Spinal cord (tissue), 10 donors: ENCODE measurements around the gene INSYN1. TPM values are rescaled to one million over a fixed set of nuclear protein-coding genes. Genes with fewer than 3 reads are reported as not detected.
A peak's percentile ranks its signal among the peaks of the same experiment; 100 is the strongest.
"Not testable (repeated sequence)": the region's sequence is repeated elsewhere in the genome, so short reads cannot be mapped to it uniquely, and the experiment has no call there.

Experiments used
- DNase-seq, 6 donors: peaks; one replicate each; pipeline versions ENCODE4 v3.0.0 to v3.0.0-alpha.2; 2013 to 2015; ENCODE audit warnings: low spot score in 6 of 6, low read depth in 4 of 6
- H3K27ac ChIP-seq: one replicate; pipeline ENCODE4 v1.5.1; 2013; ENCODE audit warnings: low read depth, low read length, control low read depth
- H3K27me3 ChIP-seq: one replicate; pipeline ENCODE4 v1.6.1; 2013; ENCODE audit warnings: low read length; ENCODE audit not compliant: control insufficient read depth, insufficient read depth
- H3K36me3 ChIP-seq: one replicate; pipeline ENCODE4 v1.6.1; 2013; ENCODE audit warnings: low read length; ENCODE audit not compliant: control insufficient read depth, insufficient read depth
- H3K4me1 ChIP-seq: one replicate; pipeline ENCODE4 v1.6.1; 2013; ENCODE audit warnings: low read length; ENCODE audit not compliant: control insufficient read depth, insufficient read depth
- H3K4me3 ChIP-seq: one replicate; pipeline ENCODE4 v1.5.1; 2013; ENCODE audit warnings: low read depth, low read length, control low read depth
- H3K9me3 ChIP-seq: one replicate; pipeline ENCODE4 v1.6.1; 2013; ENCODE audit warnings: low read length; ENCODE audit not compliant: control insufficient read depth, insufficient read depth
- WGBS: methylation state at CpG from one replicate; pipeline ENCODE4 v1.1.5; 2013; ENCODE audit warnings: missing lambda C conversion rate; ENCODE audit not compliant: insufficient coverage; 5-methylcytosine and 5-hydroxymethylcytosine counted together
- polyA plus RNA-seq, 2 donors: library from polyadenylated mRNA; unstranded; fragments of 120-200 nt; gene quantifications; one replicate each; pipeline ENCODE4 v1.2.1, GENCODE V29; 2013; ENCODE audit not compliant: insufficient read length in 2 of 2
- total RNA-seq, 2 donors: library from RNA; depleted of rRNA in 1 of 2; stranded (reverse); fragments of 120-200 nt in 1 of 2; fragments of >200 nt in 1 of 2; gene quantifications; one replicate each; pipeline versions ENCODE4 v1.2.3 to v1.2.4, GENCODE V29; 2013 to 2014
- donor health status: healthy.

The INSYN1 gene
- total and polyA plus RNA-seq, 4 donors: 24.2 to 138 (median 76.6) TPM

DNA sequence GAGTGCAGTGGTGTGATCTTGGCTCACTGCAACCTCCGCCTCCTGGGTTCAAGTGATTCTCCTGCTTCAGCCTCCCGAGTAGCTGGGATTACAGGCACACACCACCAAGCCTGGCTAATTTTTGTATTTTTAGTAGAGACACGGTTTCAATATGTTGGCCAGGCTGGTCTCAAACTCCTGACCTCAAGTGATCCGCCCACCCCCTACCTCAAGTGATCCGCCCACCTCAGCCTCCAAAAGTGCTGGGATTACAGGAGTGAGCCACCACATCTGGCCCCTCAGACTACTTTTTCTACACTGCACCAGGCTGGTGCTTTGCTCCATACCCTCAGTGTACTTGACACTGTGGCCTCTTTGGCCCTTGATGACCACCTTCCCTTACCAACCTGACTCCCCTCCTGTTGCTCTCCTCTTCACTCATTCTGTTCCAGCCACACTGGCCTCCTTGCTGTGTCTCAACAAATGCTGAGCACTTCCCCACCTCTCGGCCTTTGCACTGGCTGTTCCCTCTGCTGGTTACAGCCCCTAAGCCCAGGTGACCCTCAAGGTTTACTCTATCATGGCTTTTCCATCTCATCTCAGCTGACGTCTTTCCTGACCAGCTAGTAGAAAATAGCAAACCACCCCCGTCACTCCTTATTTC lies 39.9 kb upstream of the INSYN1 start:
- H3K27ac ChIP-seq, H3K36me3 ChIP-seq, H3K4me3 ChIP-seq, H3K27me3 ChIP-seq, H3K9me3 ChIP-seq, DNase-seq: not testable (repeated sequence)
- 96% methylated on average over 5 of the region's 8 CpGs for WGBS
- peaks cover 53% of the 10 kb centered on the region for H3K4me1 ChIP-seq

DNA sequence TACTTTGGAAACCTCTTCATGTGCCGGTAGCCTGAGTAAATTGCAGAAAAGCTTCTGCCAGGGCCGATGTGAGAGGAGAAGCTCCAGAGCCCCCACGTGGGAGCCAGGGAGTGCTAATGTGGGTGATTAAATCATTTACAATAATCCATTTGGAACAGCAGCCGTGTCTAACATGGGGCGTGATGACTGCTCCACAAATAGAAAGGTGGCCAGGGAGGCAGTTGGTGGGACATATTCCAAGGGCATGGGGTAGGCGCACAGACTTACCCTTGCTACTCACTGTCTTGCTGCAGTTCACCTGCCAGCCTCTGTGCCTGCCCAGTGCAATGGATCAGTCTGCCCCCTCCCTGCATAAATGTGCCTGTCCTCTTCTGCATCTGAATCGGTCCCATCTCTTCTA lies 39.3 kb upstream of the INSYN1 start:
- 83% methylated on average over 1 of the region's 7 CpGs for WGBS
- peak in 2 of 6 donors; percentile 44 to 89 for DNase-seq
- H3K4me1 ChIP-seq: peaks cover 53% of the 10 kb centered on the region
- H3K4me3 ChIP-seq: no peak overlapping the region
- H3K27me3 ChIP-seq: no peaks in the 10 kb centered on the region
- no peaks in the 10 kb centered on the region for H3K9me3 ChIP-seq
- H3K36me3 ChIP-seq: no peaks in the 10 kb centered on the region
- H3K27ac ChIP-seq: no peak overlapping the region

GRCh38 chr15:73789521-73790240 lies 36.5 kb upstream of the INSYN1 start:
- Histone ChIP-seq H3K27ac (no peak overlapping the region), H3K4me3 (no peak overlapping the region), H3K36me3 (no peaks in the 10 kb centered on the region), H3K4me1 (peaks cover 61% of the 10 kb centered on the region), H3K9me3 (no peaks in the 10 kb centered on the region), H3K27me3 (no peaks in the 10 kb centered on the region)
- 82% methylated on average over 4 of the region's 5 CpGs for WGBS
- no peak for DNase-seq

GRCh38 chr15:73787621-73788020 lies 34.5 kb upstream of the INSYN1 start:
- H3K27me3 ChIP-seq: no peaks in the 10 kb centered on the region
- H3K9me3 ChIP-seq: no peaks in the 10 kb centered on the region
- WGBS: 100% methylated on average over 1 of the region's 1 CpG
- H3K27ac ChIP-seq: no peak overlapping the region
- peaks cover 70% of the 10 kb centered on the region for H3K4me1 ChIP-seq
- no peak for DNase-seq
- no peaks in the 10 kb centered on the region for H3K36me3 ChIP-seq
- H3K4me3 ChIP-seq: no peak overlapping the region

DNA sequence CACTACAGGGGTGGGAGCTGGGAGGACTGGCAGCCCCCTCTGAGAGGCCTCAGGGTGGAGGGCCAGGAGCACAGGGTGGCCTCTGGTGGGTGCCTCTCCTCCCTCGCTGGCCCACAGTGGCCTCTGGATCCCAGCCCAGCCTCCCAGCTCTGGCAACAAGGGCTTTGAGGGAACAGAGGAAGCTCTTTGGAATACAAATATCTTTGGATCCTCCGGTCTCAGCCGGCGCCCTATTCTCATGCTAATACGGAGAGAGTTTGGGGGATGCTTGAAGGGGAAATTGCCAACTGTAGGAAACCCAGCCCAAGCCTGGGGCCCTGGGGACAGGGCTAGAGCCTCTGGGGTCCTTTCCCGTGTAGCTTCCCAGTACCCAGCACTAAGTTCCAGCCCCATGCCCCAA lies 33.4 kb upstream of the INSYN1 start:
- H3K4me3 ChIP-seq: no peak overlapping the region

GRCh38 chr15:73785256-73786014 lies 32.3 kb upstream of the INSYN1 start:
- DNase-seq: peak in 2 of 6 donors; percentile 57 to 75
- Histone ChIP-seq H3K4me1 (peaks cover 57% of the 10 kb centered on the region), H3K27ac (peak overlapping the region; percentile 29)
- not testable (repeated sequence) for H3K36me3 ChIP-seq, H3K9me3 ChIP-seq, H3K27me3 ChIP-seq, H3K4me3 ChIP-seq
- 10% methylated on average over 2 of the region's 12 CpGs for WGBS

More for the DNA sequence above, 33.4 kb upstream of the INSYN1 start:
- Histone ChIP-seq H3K36me3 (no peaks in the 10 kb centered on the region), H3K4me1 (peaks cover 66% of the 10 kb centered on the region), H3K27ac (no peak overlapping the region), H3K27me3 (no peaks in the 10 kb centered on the region), H3K9me3 (no peaks in the 10 kb centered on the region)
- peak in 2 of 6 donors; percentile 89 to 93 for DNase-seq
- WGBS: 35% methylated on average over 6 of the region's 6 CpGs

DNA sequence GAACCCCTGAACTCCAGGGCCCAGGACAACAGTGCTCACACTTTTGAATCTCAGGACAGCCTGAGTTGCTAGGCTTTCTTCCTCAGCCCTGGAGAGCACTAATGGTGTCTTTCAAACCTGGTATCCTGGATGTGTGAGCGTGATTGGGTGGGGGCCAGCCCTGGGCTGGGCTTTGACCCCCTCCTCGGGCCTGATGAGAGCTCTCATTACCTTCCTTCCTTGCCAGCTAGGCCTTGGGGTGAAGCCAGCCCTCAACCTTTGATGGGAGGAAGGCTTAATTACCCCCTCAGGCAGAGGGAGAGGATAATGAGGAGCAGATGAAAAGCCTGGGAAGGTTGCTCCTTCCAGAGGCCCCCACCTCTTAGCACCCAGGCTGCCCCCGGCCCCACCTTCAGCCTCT lies 31.1 kb upstream of the INSYN1 start:
- H3K27ac ChIP-seq: peak overlapping the region; percentile 29
- H3K36me3 ChIP-seq: no peaks in the 10 kb centered on the region
- 50% methylated on average over 1 of the region's 3 CpGs for WGBS
- H3K27me3 ChIP-seq: no peaks in the 10 kb centered on the region
- peaks cover 57% of the 10 kb centered on the region for H3K4me1 ChIP-seq
- H3K9me3 ChIP-seq: no peaks in the 10 kb centered on the region
- no peak overlapping the region for H3K4me3 ChIP-seq
- peak in 2 of 6 donors; percentile 55 to 86 for DNase-seq

GRCh38 chr15:73782344-73782959 lies 29.3 kb upstream of the INSYN1 start:
- peaks cover 45% of the 10 kb centered on the region for H3K4me1 ChIP-seq
- peak in 2 of 6 donors; percentile 55 to 58 for DNase-seq
- WGBS: 77% methylated on average over 3 of the region's 3 CpGs
- H3K4me3 ChIP-seq: no peak overlapping the region
- no peaks in the 10 kb centered on the region for H3K27me3 ChIP-seq
- no peak overlapping the region for H3K27ac ChIP-seq
- H3K36me3 ChIP-seq: no peaks in the 10 kb centered on the region
- H3K9me3 ChIP-seq: no peaks in the 10 kb centered on the region

GRCh38 chr15:73781038-73781925 lies 28.1 kb upstream of the INSYN1 start:
- H3K27me3 ChIP-seq: no peaks in the 10 kb centered on the region
- no peak overlapping the region for H3K4me3 ChIP-seq
- no peak for DNase-seq
- H3K27ac ChIP-seq: no peak overlapping the region
- no peaks in the 10 kb centered on the region for H3K9me3 ChIP-seq
- 60% methylated on average over 4 of the region's 8 CpGs for WGBS
- H3K4me1 ChIP-seq: peaks cover 33% of the 10 kb centered on the region
- H3K36me3 ChIP-seq: no peaks in the 10 kb centered on the region
